HG02678 (cell line): ENCODE data around the gene OVCH2.
A peak's percentile ranks its signal among the peaks of the same experiment; 100 is the strongest.
"Not testable (repeated sequence)": the region's sequence is repeated elsewhere in the genome, so short reads cannot be mapped to it uniquely, and the experiment has no call there.

ENCODE experiments used
- ATAC-seq: cut with Tn5 transposase; IDR thresholded peaks from one replicate; pipeline ENCODE4 v1.9.1; 2021; ENCODE audit warnings: mild to moderate bottlenecking, moderate library complexity; ENCODE audit not compliant: unreplicated experiment

The OVCH2 gene

GRCh38 chr11:7706377-7706776 lies at the start of gene OVCH2:
OVCH2 (minus strand) TSS chr11:7706477; CDS start chr11:7706394, 83 bp downstream.
- ATAC-seq, result no peak

GRCh38 chr11:7749456-7749855 lies 43.2 kb upstream of the OVCH2 start:
- ATAC-seq, result no peak

GRCh38 chr11:7734767-7735166 lies 28.5 kb upstream of the OVCH2 start:
- ATAC-seq, result not testable (repeated sequence)

GRCh38 chr11:7714786-7715185 lies 8.5 kb upstream of the OVCH2 start:
- no peak for ATAC-seq

GRCh38 chr11:7703740-7704139 lies 2.5 kb downstream of the OVCH2 start:
- no peak for ATAC-seq

GRCh38 chr11:7696424-7696823 lies 9.9 kb downstream of the OVCH2 start:
- no peak for ATAC-seq

- no peak for ATAC-seq
These were observed 12.0 kb downstream of the OVCH2 start for GRCh38 chr11:7694235-7694634.

GRCh38 chr11:7692426-7692825 lies 13.9 kb downstream of the OVCH2 start:
- no peak for ATAC-seq

- ATAC-seq, result no peak
These were observed 14.4 kb downstream of the OVCH2 start for GRCh38 chr11:7691759-7692350.

GRCh38 chr11:7690648-7691047 lies 15.6 kb downstream of the OVCH2 start:
- peak; percentile 51 for ATAC-seq

- ATAC-seq, result no peak
These were observed 17.0 kb downstream of the OVCH2 start for GRCh38 chr11:7689239-7689638.

GRCh38 chr11:7688238-7688826 lies 17.9 kb downstream of the OVCH2 start:
- peak; percentile 67 for ATAC-seq

GRCh38 chr11:7687386-7687785 lies 18.9 kb downstream of the OVCH2 start:
- no peak for ATAC-seq

- ATAC-seq, result no peak
These were observed 19.5 kb downstream of the OVCH2 start for GRCh38 chr11:7686761-7687160.

GRCh38 chr11:7683571-7683970 lies 22.7 kb downstream of the OVCH2 start:
- no peak for ATAC-seq

- no peak for ATAC-seq
These were observed 28.5 kb downstream of the OVCH2 start for GRCh38 chr11:7677796-7678201.

GRCh38 chr11:7677071-7677470 lies 29.2 kb downstream of the OVCH2 start:
- ATAC-seq, result no peak

- no peak for ATAC-seq
These were observed 30.6 kb downstream of the OVCH2 start for GRCh38 chr11:7675631-7676030.

- ATAC-seq, result peak; percentile 25
These were observed 32.4 kb downstream of the OVCH2 start for GRCh38 chr11:7673724-7674434.

GRCh38 chr11:7672960-7673723 lies 33.1 kb downstream of the OVCH2 start, which contains the start of gene CYB5R2:
CYB5R2 (minus strand) TSS chr11:7673500; CDS start chr11:7672825, 675 bp downstream.
- ATAC-seq, result peak; percentile 35

GRCh38 chr11:7672276-7672959 lies 33.9 kb downstream of the OVCH2 start:
- peak; percentile 27 for ATAC-seq
